HG03520 (cell line): ENCODE data around the gene CREM.
"Not testable (repeated sequence)": the region's sequence is repeated elsewhere in the genome, so short reads cannot be mapped to it uniquely, and the experiment has no call there.

ENCODE experiments used
- ATAC-seq: cut with Tn5 transposase; IDR thresholded peaks from one replicate; pipeline ENCODE4 v1.9.1; 2021; ENCODE audit warnings: mild to moderate bottlenecking, moderate library complexity; ENCODE audit not compliant: unreplicated experiment

Gene CREM

GRCh38 chr10:35126530-35127288 is at the start of gene CREM:
TSS of gene CREM (plus strand) at chr10:35126846. CDS start at chr10:35137836, 10,990 bp downstream.
- ATAC-seq: peak; percentile 73

GRCh38 chr10:35079265-35079664 is 47.4 kb upstream of the CREM start:
- no peak for ATAC-seq

- ATAC-seq: no peak
These were observed 46.9 kb upstream of the CREM start for GRCh38 chr10:35079763-35080162.

GRCh38 chr10:35080261-35080660 is 46.4 kb upstream of the CREM start:
- ATAC-seq: not testable (repeated sequence)

DNA sequence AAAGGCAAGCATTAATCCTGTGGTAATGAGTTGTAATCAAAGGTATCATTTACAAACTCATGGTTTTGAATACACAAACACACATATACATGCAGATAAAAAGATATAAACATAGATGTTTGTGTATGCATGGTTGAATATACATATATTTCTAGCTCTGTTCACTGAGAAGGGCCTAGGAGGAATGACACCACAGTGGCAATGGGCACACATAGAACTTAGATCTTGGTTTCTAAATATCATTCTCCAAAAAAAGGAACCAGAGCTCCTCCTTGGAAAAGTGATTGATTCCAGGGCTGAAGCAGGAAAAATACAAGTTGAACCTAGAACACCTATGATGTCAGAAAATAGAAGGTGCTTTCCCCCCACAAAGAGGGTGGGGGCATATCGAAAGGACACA is 43.4 kb upstream of the CREM start:
- no peak for ATAC-seq

DNA sequence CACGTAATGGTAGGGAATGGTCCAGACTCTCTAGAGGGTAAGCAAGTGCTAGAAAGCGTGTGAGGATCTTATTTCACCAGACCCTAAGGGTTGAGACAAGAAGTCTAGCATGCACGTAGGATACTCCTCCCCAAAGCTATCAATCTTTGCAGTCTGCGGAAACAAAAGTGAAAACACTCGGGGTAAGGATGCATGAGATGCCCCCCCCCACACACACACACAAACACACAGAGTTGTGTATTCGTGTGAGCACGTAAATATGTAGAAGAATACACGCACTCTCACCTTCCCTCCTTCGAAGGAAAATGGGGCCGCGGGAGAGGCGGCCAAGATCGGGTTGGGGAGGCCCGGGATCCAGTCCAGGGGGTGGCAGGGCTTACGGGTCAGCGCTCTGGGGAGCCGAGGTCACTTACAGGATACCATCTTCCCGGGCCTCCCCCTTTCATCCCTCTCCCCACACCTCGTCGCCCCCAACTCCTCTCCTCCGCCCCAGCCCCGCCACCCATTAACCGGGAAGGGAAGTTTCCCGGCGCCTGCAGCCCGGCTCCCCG is 37.0 kb upstream of the CREM start:
- peak; percentile 25 for ATAC-seq

DNA sequence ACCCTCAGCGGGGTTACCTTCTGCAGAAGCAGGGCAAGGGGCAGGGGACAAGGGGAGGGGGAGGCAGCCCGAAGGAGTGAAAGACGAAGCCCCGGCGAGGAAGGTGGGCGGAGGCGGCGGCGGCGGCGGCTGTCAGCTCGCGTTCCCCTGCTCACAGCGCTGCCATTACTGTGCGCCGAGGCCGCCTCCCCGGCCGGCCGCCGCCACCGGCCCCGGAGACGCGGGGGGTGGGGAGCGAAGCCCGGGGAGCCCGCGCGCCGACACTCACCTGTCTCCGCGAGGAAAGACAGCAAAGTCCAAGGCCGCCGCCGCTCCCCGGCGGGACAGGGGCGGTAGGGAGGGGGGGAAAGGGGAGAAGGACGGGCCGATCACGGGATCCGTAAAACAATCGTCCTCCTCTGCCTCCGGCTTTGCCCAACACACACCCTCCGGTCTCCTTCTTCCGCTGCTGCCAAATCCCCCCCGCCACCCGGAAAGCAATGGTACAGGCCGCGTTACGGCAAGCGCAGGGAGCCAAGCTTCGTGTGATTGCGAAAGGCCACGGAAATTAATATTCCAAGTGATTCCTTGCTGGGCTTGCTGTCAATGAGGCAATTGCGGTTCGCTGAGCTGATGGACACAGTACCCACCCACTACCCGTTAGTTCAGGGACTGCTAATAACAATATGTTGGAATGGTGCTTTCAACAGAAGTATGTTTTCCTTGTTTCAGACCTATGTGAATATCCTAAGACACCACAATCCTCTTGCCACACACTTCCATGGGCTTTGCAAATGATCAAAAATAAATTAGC is 36.3 kb upstream of the CREM start, which contains the start of gene CUL2:
TSS of gene CUL2 (minus strand) at position 180 of the 793 bp plus-strand sequence. CDS start 19,024 bp downstream, outside the sequence.
- peak; percentile 95 for ATAC-seq

GRCh38 chr10:35091994-35092790 is 34.5 kb upstream of the CREM start:
- no peak for ATAC-seq

- ATAC-seq: no peak
These were observed 33.8 kb upstream of the CREM start for GRCh38 chr10:35092851-35093250.

GRCh38 chr10:35096312-35096711 is 30.3 kb upstream of the CREM start:
- ATAC-seq: no peak

DNA sequence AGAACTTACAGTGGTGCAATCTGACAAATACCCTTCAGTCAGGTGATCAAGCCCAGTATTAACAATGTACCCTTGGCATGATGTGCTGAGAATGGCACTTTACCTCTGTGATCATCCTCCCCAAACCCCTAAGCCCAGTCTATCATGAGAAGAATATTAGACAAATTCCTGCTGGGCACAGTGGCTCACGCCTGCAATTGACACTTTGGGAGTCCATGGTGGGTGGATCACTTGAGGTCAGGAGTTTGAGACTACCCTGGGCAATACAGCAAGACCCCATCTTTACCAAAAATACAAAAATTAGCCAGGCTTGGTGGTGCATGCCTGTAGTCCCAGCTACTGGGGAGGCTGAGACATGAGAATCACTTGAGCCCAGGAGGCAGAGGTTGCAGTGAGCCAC is 29.1 kb upstream of the CREM start:
- ATAC-seq: no peak

DNA sequence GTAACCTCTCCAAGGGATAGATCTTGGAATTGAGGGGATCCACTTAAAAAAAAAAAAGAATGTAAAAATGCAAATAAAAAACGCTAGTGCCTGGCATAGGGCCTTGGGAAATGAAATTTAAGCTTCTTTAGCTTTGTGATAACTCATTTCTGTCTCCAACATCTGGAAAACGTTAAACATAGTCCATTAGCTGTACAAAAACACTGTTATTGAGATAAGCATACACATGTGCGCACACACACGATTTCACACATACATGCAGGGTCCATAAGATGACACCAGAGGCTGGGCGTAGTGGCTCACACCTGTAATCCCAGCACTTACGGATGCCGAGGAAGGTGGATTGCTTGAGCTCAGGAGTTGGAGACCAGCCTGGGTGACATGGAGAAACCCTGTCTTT is 22.8 kb upstream of the CREM start:
- no peak for ATAC-seq

GRCh38 chr10:35112571-35112970 is 14.1 kb upstream of the CREM start:
- ATAC-seq: no peak

DNA sequence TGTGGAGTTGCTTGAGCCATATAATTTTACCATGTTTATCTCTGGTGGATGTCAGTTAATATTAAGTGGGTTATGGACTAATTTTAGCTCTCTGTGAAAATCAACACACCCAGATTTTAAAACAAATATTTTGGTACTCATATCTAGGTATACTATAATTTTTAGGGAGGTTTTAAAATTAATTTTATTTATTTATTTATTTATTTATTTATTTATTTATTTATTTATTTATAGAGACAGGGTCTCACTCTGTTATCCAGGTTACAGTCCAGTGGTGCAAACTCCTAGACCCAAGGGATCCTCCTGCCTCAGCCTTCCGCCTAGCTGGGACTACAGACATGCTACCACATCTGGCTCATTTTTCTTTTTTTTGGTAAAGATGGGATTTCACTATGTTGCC is 7.3 kb upstream of the CREM start:
- ATAC-seq: no peak

- ATAC-seq: no peak
These were observed 2.1 kb upstream of the CREM start for GRCh38 chr10:35124540-35124939.

GRCh38 chr10:35126062-35126529 is 550 bp upstream of the CREM start:
- ATAC-seq: no peak

DNA sequence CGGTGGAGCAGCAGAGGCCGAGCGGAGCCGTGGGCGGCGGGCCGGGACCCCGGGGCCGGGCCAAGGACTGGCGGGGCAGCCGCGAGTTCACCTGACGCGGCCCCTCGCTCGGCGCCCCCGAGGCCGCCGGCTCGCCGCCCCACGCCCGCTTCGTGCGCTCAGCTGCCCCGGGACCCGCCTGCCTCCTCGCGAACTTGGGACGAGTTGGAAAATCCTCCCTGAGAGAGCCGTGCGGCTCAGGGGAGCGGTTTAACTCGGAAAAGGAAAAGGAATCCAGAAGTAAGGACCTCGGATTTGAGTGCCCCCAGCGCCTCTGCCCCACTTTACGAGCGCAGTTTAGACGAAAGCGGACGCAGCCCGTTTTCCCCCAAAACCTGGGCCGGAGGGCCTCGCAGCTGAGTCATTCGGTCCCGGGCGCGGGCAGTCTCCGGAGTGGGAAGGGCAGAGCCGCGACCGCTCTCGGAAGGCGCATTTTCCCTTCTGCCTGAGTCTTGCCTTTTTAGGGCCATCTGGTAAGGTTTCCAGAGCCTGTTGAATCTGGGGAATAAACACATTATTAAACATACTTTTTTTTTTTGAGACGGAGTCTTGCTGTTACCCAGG is 744 bp downstream of the CREM start:
- ATAC-seq: peak; percentile 2

- no peak for ATAC-seq
These were observed 2.6 kb downstream of the CREM start for GRCh38 chr10:35129185-35129674.

DNA sequence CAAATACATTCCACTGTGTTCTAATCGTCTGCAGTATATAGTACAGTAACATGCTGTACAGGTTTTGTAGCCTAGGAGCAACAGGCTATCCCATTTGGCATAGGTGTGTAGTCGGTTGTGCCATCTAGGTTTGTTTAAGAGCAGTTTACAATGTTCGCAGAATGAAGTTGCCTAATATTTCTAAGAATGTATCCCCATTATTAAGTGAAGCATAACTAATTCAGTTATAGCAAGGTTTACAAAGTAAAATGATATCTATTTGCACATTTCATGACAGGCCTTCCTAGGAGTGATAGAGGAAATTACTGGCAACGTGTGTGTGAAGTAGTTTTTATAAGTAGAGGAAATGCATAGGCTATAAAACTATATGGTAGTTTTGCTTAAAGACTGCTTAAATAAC is 4.0 kb downstream of the CREM start:
- ATAC-seq: no peak

GRCh38 chr10:35132727-35133126 is 6.1 kb downstream of the CREM start:
- ATAC-seq: no peak
